Posterior vena cava (tissue), 2 donors: Measurements from ENCODE around the gene TMEM221. TPM values are rescaled to one million over a fixed set of nuclear protein-coding genes. Genes with fewer than 3 reads are reported as not detected.

Source experiments
- DNase-seq: peaks from one replicate; pipeline ENCODE4 v3.0.0-alpha.2; 2020; ENCODE audit warnings: low spot score
- intact Hi-C, 2 donors: fragments of 100-400 bp; cut with DNase I; formaldehyde crosslinking; loops; one replicate each; pipeline versions ENCODE4 v1.14.1 to v1.14.2; 2022 to 2023
- total RNA-seq, 2 donors: library from RNA; stranded (reverse); fragmentation: NEBNext Ultra II Directional; extraction: Animal tissue kit (Norgen Biotek cat#: 25700); gene quantifications; one replicate each; pipeline ENCODE4 v1.2.1, GENCODE V29; 2021
- donor health status: DM: yes; HTN: yes; CAD: no.
- donor health status: DM: yes; HTN: yes; CAD: no.

Gene TMEM221
- total RNA-seq, 2 donors from 2014 or later = 0.14 to 0.46 TPM

DNA sequence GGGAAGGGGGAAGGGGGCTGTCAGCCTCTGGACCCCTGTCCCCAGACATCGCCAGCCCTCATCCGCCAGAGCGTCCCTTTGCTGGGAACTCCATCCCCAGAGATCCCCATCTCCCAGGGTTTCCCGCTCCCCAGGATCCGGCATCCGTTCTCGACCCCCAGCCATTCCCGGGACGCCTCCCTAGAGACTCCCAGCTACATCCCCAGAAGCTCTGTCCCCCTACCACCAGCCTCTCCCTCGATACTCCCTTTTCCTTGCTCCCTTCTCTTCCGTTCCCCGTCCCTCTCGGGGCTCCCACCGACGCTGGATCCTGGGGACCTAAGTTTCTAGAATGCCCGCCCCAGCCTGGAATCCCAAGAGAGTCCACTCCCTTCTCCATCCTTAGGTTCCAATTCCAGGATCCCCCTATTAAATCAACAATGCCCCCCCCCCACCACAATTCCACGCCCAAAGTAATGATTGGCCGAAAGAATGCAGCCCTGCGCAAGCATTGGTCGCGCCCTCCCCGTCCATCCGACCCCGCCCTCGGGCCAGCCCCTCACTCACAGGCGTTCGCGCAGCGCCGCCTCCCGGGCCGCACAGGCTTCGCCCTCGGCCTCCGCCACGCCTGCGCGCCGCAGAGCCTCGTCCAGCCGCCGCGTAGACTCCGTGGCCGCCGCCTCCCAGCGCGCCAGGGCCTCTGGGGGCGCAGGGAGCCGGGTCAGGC, 57.6 kb downstream of the TMEM221 start:
- intact Hi-C loops = loop anchor here in 1 of 2 donors (5.0 kb wide), 1 partner anchor 49 kb away; no protein-coding TSS in a partner anchor
- peak; percentile 97 for DNase-seq

DNA sequence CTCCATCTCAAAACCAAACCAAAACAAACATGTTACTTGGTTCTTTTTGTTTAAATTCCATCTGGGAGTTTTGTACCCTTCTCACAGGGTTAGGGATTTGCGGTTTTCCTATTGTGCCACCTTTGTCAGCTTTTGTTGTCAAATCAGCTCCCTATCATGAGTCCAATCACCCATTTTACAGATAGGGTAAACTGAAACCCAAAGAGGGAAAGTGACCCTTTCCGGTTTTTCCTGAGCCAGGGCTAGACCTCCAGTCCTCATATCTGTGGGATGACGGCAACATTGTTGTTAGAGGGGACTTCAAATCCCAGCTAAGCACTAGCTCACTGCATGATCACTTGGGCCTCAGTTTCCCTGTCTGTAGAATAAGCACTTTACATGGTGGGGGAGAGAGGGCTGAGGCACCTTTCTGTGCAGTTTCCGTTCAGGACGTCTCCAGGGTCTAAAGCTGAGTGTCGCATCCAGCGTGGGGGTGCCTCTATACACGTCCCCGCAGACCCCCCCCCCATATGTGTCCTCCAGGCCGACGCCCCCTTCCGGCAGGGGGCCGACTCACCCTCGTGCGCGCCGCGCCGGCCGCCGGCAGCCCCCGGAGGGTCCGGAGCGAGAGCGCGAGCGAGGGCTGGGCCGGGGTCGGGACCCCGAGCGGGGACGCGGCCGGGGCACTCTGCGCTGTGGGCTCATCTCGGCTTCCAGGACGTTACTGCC, 58.4 kb downstream of the TMEM221 start:
- no peak for DNase-seq
- intact Hi-C loops = loop anchor here (2.0 to 5.0 kb wide), 3 partner anchors 43 to 98 kb away; no protein-coding TSS in a partner anchor

GRCh38 chr19:17389288-17389687, 59.2 kb downstream of the TMEM221 start:
- DNase-seq = no peak
- intact Hi-C loops = loop anchor here in 1 of 2 donors (2.0 to 5.0 kb wide), 2 partner anchors 42 to 97 kb away; no protein-coding TSS in a partner anchor

- intact Hi-C loops = loop anchor here in 1 of 2 donors (5.0 kb wide), 1 partner anchor 94 kb away; no protein-coding TSS in a partner anchor
- DNase-seq = peak; percentile 88
Observed at GRCh38 chr19:17385878-17386611, 62.4 kb downstream of the TMEM221 start.

Other genes with a start within 250 kb of the TMEM221 start
- 10 to 100 TPM; 16.4 to 17.6 TPM for gene USE1, start 233.3 kb downstream of the TMEM221 start, total RNA-seq
- 10 to 100 TPM; 14.8 to 18.0 TPM for gene OCEL1, start 222.4 kb downstream of the TMEM221 start, total RNA-seq
- gene NR2F6, start 202.7 kb downstream of the TMEM221 start, total RNA-seq = 10 to 100 TPM; 21.2 to 22.8 TPM
- 1 to 10 TPM; 4.8 to 5.7 TPM for gene USHBP1, start 183.9 kb downstream of the TMEM221 start, total RNA-seq
- 10 to 100 TPM; 62.9 to 64.6 TPM for gene BABAM1, start 181.2 kb downstream of the TMEM221 start, total RNA-seq
- gene ANKLE1, start 166.8 kb downstream of the TMEM221 start, total RNA-seq = under 1 TPM; 0.14 to 0.19 TPM
- gene ABHD8, start 145.2 kb downstream of the TMEM221 start, total RNA-seq = 1 to 10 TPM; 7.4 to 7.8 TPM
- 10 to 100 TPM; 52.2 to 54.6 TPM for gene MRPL34, start 142.8 kb downstream of the TMEM221 start, total RNA-seq
- 10 to 100 TPM; 30.7 to 33.9 TPM for gene DDA1, start 139.1 kb downstream of the TMEM221 start, total RNA-seq
- 10 to 100 TPM in 1 of 2 donors, 1 to 10 TPM in 1; 9.8 to 10.0 TPM for gene ANO8, start 113.8 kb downstream of the TMEM221 start, total RNA-seq
- gene GTPBP3, start 111.1 kb downstream of the TMEM221 start, total RNA-seq = 10 to 100 TPM; 12.7 to 15.8 TPM
- 100 to 1,000 TPM; 151 to 181 TPM for gene PLVAP, start 71.3 kb downstream of the TMEM221 start, total RNA-seq
- under 1 TPM in 1 of 2 donors, not detected in 1; 0.52 TPM for gene CCDC194, start 54.5 kb downstream of the TMEM221 start, total RNA-seq
- 10 to 100 TPM; 37.8 to 82.9 TPM for gene BST2, start 43.0 kb downstream of the TMEM221 start, total RNA-seq
- gene MVB12A, start 28.6 kb downstream of the TMEM221 start, total RNA-seq = 10 to 100 TPM; 24.4 to 30.3 TPM
- not detected for gene NXNL1, start 12.3 kb upstream of the TMEM221 start, total RNA-seq
- 10 to 100 TPM; 11.1 to 14.4 TPM for gene SLC27A1, start 21.9 kb upstream of the TMEM221 start, total RNA-seq
- 10 to 100 TPM; 39.8 to 48.7 TPM for gene PGLS, start 63.0 kb upstream of the TMEM221 start, total RNA-seq
- gene COLGALT1, start 107.0 kb upstream of the TMEM221 start, total RNA-seq = 10 to 100 TPM; 69.1 to 86.7 TPM
- gene UNC13A, start 239.7 kb upstream of the TMEM221 start, total RNA-seq = under 1 TPM; 0.14 to 0.60 TPM